ENCODE data around the gene PTX4. TPM values are rescaled to one million over a fixed set of nuclear protein-coding genes. Genes with fewer than 3 reads are reported as not detected.

Gene PTX4
- polyA plus RNA-seq, 1 of the 3 experiments (the other 2 are of a cell fraction) = not detected

- TF ChIP-seq GABPA (IDR thresholded peaks at IDR 0.05; ENCODE audit: low read depth) (no peak), FOXJ3 (CRISPR knock-in tag; IDR thresholded peaks at IDR 0.05) (no peak), RAD21 (IDR thresholded peaks at IDR 0.05; ENCODE audit: low read length) (no peak), FOXM1 (IDR thresholded peaks at IDR 0.05; ENCODE audit: low read depth) (no peak), CHD2 (IDR thresholded peaks at IDR 0.05; ENCODE audit: low read length, partially characterized antibody) (no peak), RXRA (IDR thresholded peaks at IDR 0.05; ENCODE audit: borderline replicate concordance, low read depth) (no peak)
- TF ChIP-seq, protein P1, sequence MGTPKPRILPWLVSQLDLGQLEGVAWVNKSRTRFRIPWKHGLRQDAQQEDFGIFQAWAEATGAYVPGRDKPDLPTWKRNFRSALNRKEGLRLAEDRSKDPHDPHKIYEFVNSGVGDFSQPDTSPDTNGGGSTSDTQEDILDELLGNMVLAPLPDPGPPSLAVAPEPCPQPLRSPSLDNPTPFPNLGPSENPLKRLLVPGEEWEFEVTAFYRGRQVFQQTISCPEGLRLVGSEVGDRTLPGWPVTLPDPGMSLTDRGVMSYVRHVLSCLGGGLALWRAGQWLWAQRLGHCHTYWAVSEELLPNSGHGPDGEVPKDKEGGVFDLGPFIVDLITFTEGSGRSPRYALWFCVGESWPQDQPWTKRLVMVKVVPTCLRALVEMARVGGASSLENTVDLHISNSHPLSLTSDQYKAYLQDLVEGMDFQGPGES (IDR thresholded peaks at IDR 0.05; ENCODE audit: low read depth, low read length) = no peak
- no peak overlapping the region for H3K27ac ChIP-seq (ENCODE audit: low read depth in 2 of 2, low read length in 1 of 2)
- no peaks in the 10 kb centered on the region for H4K20me1 ChIP-seq (ENCODE audit: insufficient read depth)
- no peaks in the 10 kb centered on the region for H3K9me3 ChIP-seq
- H3K4me2 ChIP-seq = no peak overlapping the region
- no peaks in the 10 kb centered on the region for H3F3A ChIP-seq (replicated peaks; ENCODE audit: insufficient read depth)
- no peaks in the 10 kb centered on the region for H3K9me2 ChIP-seq
- ChIA-PET POLR2A (no interaction called here), CTCF (interaction anchor here (1.4 to 1.6 kb wide), 2 partner anchors 10 to 15 kb away, joined by 5 read pairs; no protein-coding TSS in a partner anchor)
- H3K4me1 ChIP-seq (ENCODE audit: control insufficient read depth in 1 of 2, insufficient read depth in 2 of 2, low read depth in 1 of 2, low read length in 1 of 2) = peaks cover 0 to 7% of the 10 kb centered on the region in 2 experiments; a peak in 1 of 4 replicates
- DNase-seq = no peak
- H2AFZ ChIP-seq (ENCODE audit: low read depth) = no peak overlapping the region
- WGBS (ENCODE audit: low lambda C conversion rate) = 93% methylated on average over 28 of the region's 30 CpGs
- H3K36me3 ChIP-seq (replicated peaks in 1 of 2; ENCODE audit: control insufficient read depth in 1 of 2, insufficient read depth in 2 of 2, low read length in 1 of 2) = peaks cover 0 to 3% of the 10 kb centered on the region in 2 experiments
- no peaks in the 10 kb centered on the region for H3K79me2 ChIP-seq (ENCODE audit: insufficient read depth)
- H3K4me3 ChIP-seq (ENCODE audit: low read depth in 2 of 2, low read length in 1 of 2) = no peak overlapping the region
- H3K9ac ChIP-seq = no peak overlapping the region
- no peaks in the 10 kb centered on the region for H3K27me3 ChIP-seq (ENCODE audit: insufficient read depth)
Measured at GRCh38 chr16:1523581-1524245, 35.0 kb upstream of the PTX4 start.

- H3K27me3 ChIP-seq (ENCODE audit: insufficient read depth) = no peaks in the 10 kb centered on the region
- no peak for DNase-seq
- ChIA-PET CTCF (interaction anchor here (0.7 kb wide), 1 partner anchor 185 kb away, joined by 3 read pairs; the partner anchor contains the start of gene MAPK8IP3), POLR2A (no interaction called here)
- WGBS (ENCODE audit: low lambda C conversion rate) = 93% methylated on average over 18 of the region's 19 CpGs
- no peak for TF ChIP-seq EZH2phosphoT487 (IDR thresholded peaks at IDR 0.05; ENCODE audit: borderline replicate concordance, low read depth)
- no peak for TF ChIP-seq TCF12 (IDR thresholded peaks at IDR 0.05)
- TF ChIP-seq USF1 (IDR thresholded peaks at IDR 0.05; ENCODE audit: borderline replicate concordance, low read depth) = no peak
- no peak for TF ChIP-seq MXI1 (IDR thresholded peaks at IDR 0.05; ENCODE audit: low read depth, low read length)
- no peak overlapping the region for H3K4me3 ChIP-seq (ENCODE audit: low read depth in 2 of 2, low read length in 1 of 2)
- no peaks in the 10 kb centered on the region for H3K4me1 ChIP-seq (ENCODE audit: control insufficient read depth in 1 of 2, insufficient read depth in 2 of 2, low read depth in 1 of 2, low read length in 1 of 2)
- peaks cover 0 to 3% of the 10 kb centered on the region in 2 experiments for H3K36me3 ChIP-seq (replicated peaks in 1 of 2; ENCODE audit: control insufficient read depth in 1 of 2, insufficient read depth in 2 of 2, low read length in 1 of 2)
- no peaks in the 10 kb centered on the region for H3F3A ChIP-seq (replicated peaks; ENCODE audit: insufficient read depth)
- no peaks in the 10 kb centered on the region for H3K79me2 ChIP-seq (ENCODE audit: insufficient read depth)
- no peak overlapping the region for H3K4me2 ChIP-seq
- no peak overlapping the region for H3K27ac ChIP-seq (ENCODE audit: low read depth in 2 of 2, low read length in 1 of 2)
- no peak overlapping the region for H2AFZ ChIP-seq (ENCODE audit: low read depth)
- H3K9me2 ChIP-seq = no peaks in the 10 kb centered on the region
- H4K20me1 ChIP-seq (ENCODE audit: insufficient read depth) = no peaks in the 10 kb centered on the region
- H3K9ac ChIP-seq = no peak overlapping the region
- no peaks in the 10 kb centered on the region for H3K9me3 ChIP-seq
Measured at GRCh38 chr16:1520461-1520860, 31.7 kb upstream of the PTX4 start.
